HepG2 (cell line): ENCODE results near the gene GARIN5A.

ENCODE experiments used
- EP300 ChIP-seq, 3 experiments: sonication (generic) in 1 of 3; formaldehyde crosslinking in 1 of 3; IDR thresholded peaks; 2 replicates each; pipeline versions ENCODE4 v1.5.1 to v1.6.1; 2011 to 2020; ENCODE audit warnings: low read depth in 2 of 3, low read length in 2 of 3, borderline replicate concordance in 1 of 3, improper control_type of control experiment in 1 of 3, mild to moderate bottlenecking in 1 of 3, missing genetic modification reagents in 1 of 3, moderate library complexity in 1 of 3
- EZH2 ChIP-seq: conservative IDR thresholded peaks from 2 replicates; pipeline ENCODE4 v1.6.1; 2012; ENCODE audit warnings: mild to moderate bottlenecking, low read depth, low read length, moderate library complexity
- KAT7 ChIP-seq: IDR thresholded peaks from 2 replicates; pipeline ENCODE4 v1.6.1; 2018; ENCODE audit warnings: borderline replicate concordance, missing compliant biosample characterization
- KLF16 ChIP-seq, 2 experiments: sonication (generic) in 1 of 2; formaldehyde crosslinking in 1 of 2; IDR thresholded peaks; 2 replicates each; pipeline versions ENCODE4 v1.6.1 to v1.8.0; 2016 to 2023; ENCODE audit warnings: missing genetic modification reagents in 2 of 2, missing compliant biosample characterization in 1 of 2
- NCOR1 ChIP-seq: fragments of 200-600 bp; sonication (generic); IDR thresholded peaks from 2 replicates; pipeline ENCODE4 v1.7.0; 2017; ENCODE audit warnings: antibody characterized with exemption, low read length, borderline replicate concordance
- NFE2L1 ChIP-seq: sonication (generic); formaldehyde crosslinking; IDR thresholded peaks from 2 replicates; pipeline ENCODE4 v1.4.0; 2020; ENCODE audit warnings: missing genetic modification reagents, mild to moderate bottlenecking, borderline replicate concordance
- POLR2AphosphoS2 ChIP-seq: IDR thresholded peaks from 2 replicates; pipeline ENCODE4 v1.6.1; 2011; ENCODE audit warnings: low read depth, low read length, improper control_type of control experiment
- RBM22 ChIP-seq: fragments of 200-400 bp; formaldehyde crosslinking; optimal IDR thresholded peaks from 2 replicates; pipeline ENCODE3; 2017; ENCODE audit warnings: mild to moderate bottlenecking, low read length, moderate library complexity
- SETDB1 ChIP-seq: sonication (generic); formaldehyde crosslinking; IDR thresholded peaks from 2 replicates; pipeline ENCODE4 v1.5.1; 2020; ENCODE audit warnings: missing genetic modification reagents, mild to moderate bottlenecking, borderline replicate concordance
- SP1 ChIP-seq, 2 experiments: fragments of 450-650 bp in 1 of 2; sonication (generic) in 1 of 2; formaldehyde crosslinking in 1 of 2; IDR thresholded peaks; 2 replicates each; pipeline versions ENCODE4 v1.4.0 to v1.6.1; 2016 to 2020; ENCODE audit warnings: missing genetic modification reagents in 1 of 2
- TF ChIP-seq, protein P1 (sequence below): IDR thresholded peaks from 2 replicates; pipeline ENCODE4 v1.6.1; 2016; ENCODE audit warnings: low read depth, borderline replicate concordance
- TF ChIP-seq, protein P2 (sequence below): IDR thresholded peaks from 2 replicates; pipeline ENCODE4 v1.6.1; 2012; ENCODE audit warnings: inconsistent platforms
- TF ChIP-seq, protein P3 (sequence below): sonication (generic); formaldehyde crosslinking; IDR thresholded peaks from 2 replicates; pipeline ENCODE4 v1.4.0; 2020; ENCODE audit warnings: missing genetic modification reagents

DNA sequence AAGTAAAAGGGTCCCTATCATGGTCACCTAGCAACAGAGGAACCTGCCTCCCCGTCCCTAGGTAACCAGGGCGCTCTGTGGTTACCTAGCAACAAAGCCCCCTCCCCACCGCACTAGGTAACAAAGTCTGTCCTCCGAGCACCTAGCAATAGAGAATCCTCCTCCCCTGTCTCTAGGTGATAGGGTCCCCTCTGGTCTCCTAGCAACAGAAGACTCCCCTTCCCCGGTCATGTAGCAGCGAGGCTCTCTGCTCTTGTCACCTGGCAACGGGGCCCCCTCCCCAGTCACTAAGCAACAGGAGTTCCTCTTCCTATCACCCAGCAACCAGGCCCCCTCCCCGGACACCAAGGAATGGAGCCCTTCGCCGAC, 34.0 kb upstream of the GARIN5A start:
- TF ChIP-seq EP300 (IDR thresholded peaks at IDR 0.05; ENCODE audit: low read depth in 2 of 2, low read length in 2 of 2) (no peak), EP300 (CRISPR knock-in tag; IDR thresholded peaks at IDR 0.05; ENCODE audit: borderline replicate concordance) (no peak), SP1 (IDR thresholded peaks at IDR 0.05) (no peak), SP1 (CRISPR knock-in tag; IDR thresholded peaks at IDR 0.05) (no peak), RBM22 (no peak), NCOR1 (no peak), EZH2 (no peak), KLF16 (CRISPR knock-in tag; IDR thresholded peaks at IDR 0.05) (no peak), SETDB1 (no peak), KAT7 (CRISPR knock-in tag) (no peak), POLR2AphosphoS2 (no peak), NFE2L1 (CRISPR knock-in tag) (no peak)
- TF ChIP-seq, protein P1, sequence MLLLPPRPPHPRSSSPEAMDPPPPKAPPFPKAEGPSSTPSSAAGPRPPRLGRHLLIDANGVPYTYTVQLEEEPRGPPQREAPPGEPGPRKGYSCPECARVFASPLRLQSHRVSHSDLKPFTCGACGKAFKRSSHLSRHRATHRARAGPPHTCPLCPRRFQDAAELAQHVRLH (CRISPR knock-in tag): no peak
- TF ChIP-seq, protein P2, sequence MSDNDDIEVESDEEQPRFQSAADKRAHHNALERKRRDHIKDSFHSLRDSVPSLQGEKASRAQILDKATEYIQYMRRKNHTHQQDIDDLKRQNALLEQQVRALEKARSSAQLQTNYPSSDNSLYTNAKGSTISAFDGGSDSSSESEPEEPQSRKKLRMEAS: no peak
- TF ChIP-seq, protein P3, sequence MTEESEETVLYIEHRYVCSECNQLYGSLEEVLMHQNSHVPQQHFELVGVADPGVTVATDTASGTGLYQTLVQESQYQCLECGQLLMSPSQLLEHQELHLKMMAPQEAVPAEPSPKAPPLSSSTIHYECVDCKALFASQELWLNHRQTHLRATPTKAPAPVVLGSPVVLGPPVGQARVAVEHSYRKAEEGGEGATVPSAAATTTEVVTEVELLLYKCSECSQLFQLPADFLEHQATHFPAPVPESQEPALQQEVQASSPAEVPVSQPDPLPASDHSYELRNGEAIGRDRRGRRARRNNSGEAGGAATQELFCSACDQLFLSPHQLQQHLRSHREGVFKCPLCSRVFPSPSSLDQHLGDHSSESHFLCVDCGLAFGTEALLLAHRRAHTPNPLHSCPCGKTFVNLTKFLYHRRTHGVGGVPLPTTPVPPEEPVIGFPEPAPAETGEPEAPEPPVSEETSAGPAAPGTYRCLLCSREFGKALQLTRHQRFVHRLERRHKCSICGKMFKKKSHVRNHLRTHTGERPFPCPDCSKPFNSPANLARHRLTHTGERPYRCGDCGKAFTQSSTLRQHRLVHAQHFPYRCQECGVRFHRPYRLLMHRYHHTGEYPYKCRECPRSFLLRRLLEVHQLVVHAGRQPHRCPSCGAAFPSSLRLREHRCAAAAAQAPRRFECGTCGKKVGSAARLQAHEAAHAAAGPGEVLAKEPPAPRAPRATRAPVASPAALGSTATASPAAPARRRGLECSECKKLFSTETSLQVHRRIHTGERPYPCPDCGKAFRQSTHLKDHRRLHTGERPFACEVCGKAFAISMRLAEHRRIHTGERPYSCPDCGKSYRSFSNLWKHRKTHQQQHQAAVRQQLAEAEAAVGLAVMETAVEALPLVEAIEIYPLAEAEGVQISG (CRISPR knock-in tag): no peak
